ENCODE results near the gene RSPO4.

GRCh38 chr20:990293-990959, 11.7 kb downstream of the RSPO4 start:
- TF ChIP-seq, protein P1, sequence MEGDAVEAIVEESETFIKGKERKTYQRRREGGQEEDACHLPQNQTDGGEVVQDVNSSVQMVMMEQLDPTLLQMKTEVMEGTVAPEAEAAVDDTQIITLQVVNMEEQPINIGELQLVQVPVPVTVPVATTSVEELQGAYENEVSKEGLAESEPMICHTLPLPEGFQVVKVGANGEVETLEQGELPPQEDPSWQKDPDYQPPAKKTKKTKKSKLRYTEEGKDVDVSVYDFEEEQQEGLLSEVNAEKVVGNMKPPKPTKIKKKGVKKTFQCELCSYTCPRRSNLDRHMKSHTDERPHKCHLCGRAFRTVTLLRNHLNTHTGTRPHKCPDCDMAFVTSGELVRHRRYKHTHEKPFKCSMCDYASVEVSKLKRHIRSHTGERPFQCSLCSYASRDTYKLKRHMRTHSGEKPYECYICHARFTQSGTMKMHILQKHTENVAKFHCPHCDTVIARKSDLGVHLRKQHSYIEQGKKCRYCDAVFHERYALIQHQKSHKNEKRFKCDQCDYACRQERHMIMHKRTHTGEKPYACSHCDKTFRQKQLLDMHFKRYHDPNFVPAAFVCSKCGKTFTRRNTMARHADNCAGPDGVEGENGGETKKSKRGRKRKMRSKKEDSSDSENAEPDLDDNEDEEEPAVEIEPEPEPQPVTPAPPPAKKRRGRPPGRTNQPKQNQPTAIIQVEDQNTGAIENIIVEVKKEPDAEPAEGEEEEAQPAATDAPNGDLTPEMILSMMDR (IDR thresholded peaks at IDR 0.05; ENCODE audit: control extremely low read depth in 1 of 3, insufficient read depth in 1 of 3, low read depth in 1 of 3, low read length in 3 of 3) = no peak
- no peak for TF ChIP-seq NRF1 (IDR thresholded peaks at IDR 0.05; ENCODE audit: low read depth, low read length)
- TF ChIP-seq, protein P2, sequence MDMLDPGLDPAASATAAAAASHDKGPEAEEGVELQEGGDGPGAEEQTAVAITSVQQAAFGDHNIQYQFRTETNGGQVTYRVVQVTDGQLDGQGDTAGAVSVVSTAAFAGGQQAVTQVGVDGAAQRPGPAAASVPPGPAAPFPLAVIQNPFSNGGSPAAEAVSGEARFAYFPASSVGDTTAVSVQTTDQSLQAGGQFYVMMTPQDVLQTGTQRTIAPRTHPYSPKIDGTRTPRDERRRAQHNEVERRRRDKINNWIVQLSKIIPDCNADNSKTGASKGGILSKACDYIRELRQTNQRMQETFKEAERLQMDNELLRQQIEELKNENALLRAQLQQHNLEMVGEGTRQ (IDR thresholded peaks at IDR 0.05; ENCODE audit: low read length) = no peak
- no peak for TF ChIP-seq RAD21 (IDR thresholded peaks at IDR 0.05 in 1 of 2, conservative IDR thresholded peaks at IDR 0.05 in 1 of 2; ENCODE audit: low read depth in 2 of 2, low read length in 2 of 2)
- TF ChIP-seq POLR2A (IDR thresholded peaks at IDR 0.05; ENCODE audit: control extremely low read depth in 1 of 2, low read depth in 2 of 2, low read length in 2 of 2) = no peak
- TF ChIP-seq ASH2L (IDR thresholded peaks at IDR 0.05; ENCODE audit: low read length) = no peak
- no peak for TF ChIP-seq CHD2 (IDR thresholded peaks at IDR 0.05; ENCODE audit: low read length)
- TF ChIP-seq SIN3A (conservative IDR thresholded peaks at IDR 0.05 in 1 of 2, IDR thresholded peaks at IDR 0.05 in 1 of 2; ENCODE audit: low read depth in 1 of 2, low read length in 2 of 2) = no peak
- no peak for TF ChIP-seq JUN (IDR thresholded peaks at IDR 0.05; ENCODE audit: low read depth, low read length)
- no peak for TF ChIP-seq FOSL1 (IDR thresholded peaks at IDR 0.05; ENCODE audit: insufficient read depth, low read depth, low read length)
- TF ChIP-seq EZH2 (IDR thresholded peaks at IDR 0.05; ENCODE audit: low read depth, low read length, severe bottlenecking) = no peak
- no peak for TF ChIP-seq TCF12 (IDR thresholded peaks at IDR 0.05; ENCODE audit: low read depth, low read length)
- TF ChIP-seq BCL11A (IDR thresholded peaks at IDR 0.05; ENCODE audit: low read depth in 2 of 2, low read length in 2 of 2) = no peak
- no peak for TF ChIP-seq POLR2AphosphoS5 (IDR thresholded peaks at IDR 0.05; ENCODE audit: low read depth, low read length)

All from H1 (cell line).